ENCODE data around the gene IFT122. TPM values are rescaled to one million over a fixed set of nuclear protein-coding genes. Genes with fewer than 3 reads are reported as not detected.
A peak's percentile ranks its signal among the peaks of the same experiment; 100 is the strongest.
"Not testable (repeated sequence)": the region's sequence is repeated elsewhere in the genome, so short reads cannot be mapped to it uniquely, and the experiment has no call there.

IFT122 gene
- total and polyA plus RNA-seq, 10 donors, result 5.2 to 31.3 (median 18.1) TPM

- WGBS, 5 donors, result 20 to 28% (median 22%) methylated on average over 5 of the region's 5 CpGs
- Histone ChIP-seq H3K4me1 (peaks cover 0 to 42% (median 9%) of the 10 kb centered on the region in 6 donors), H3K9me3 (no peaks in the 10 kb centered on the region), H3K27ac (peak overlapping the region in 5 of 8 donors; percentile 20 to 71 (median 47)), H3K27me3 (replicated peaks in 1 of 7) (no peaks in the 10 kb centered on the region), H3K36me3 (peaks cover 0 to 69% (median 0%) of the 10 kb centered on the region in 6 donors), H3K4me3 (no peak overlapping the region)
- TF ChIP-seq POLR2AphosphoS5 (IDR thresholded peaks at IDR 0.05), result peak in 2 of 3 donors; percentile 56 to 72
- peak in 1 of 3 donors; percentile 18 for TF ChIP-seq POLR2A (IDR thresholded peaks at IDR 0.05)
- TF ChIP-seq CTCF (IDR thresholded peaks at IDR 0.05 in 8 of 11, conservative IDR thresholded peaks at IDR 0.05 in 3 of 11), result peak; percentile 70 to 93 (median 86)
- peak; percentile 90 for DNase-seq
- intact Hi-C loops (cut with DNase I; ENCODE audit: low total_unique reads), result loop anchor here (5.0 to 10.0 kb wide), 3 partner anchors 112 to 445 kb away; no protein-coding TSS in a partner anchor
These were observed 50.2 kb downstream of the IFT122 start for GRCh38 chr3:129490273-129490675.

GRCh38 chr3:129491077-129491476, 51.1 kb downstream of the IFT122 start:
- Histone ChIP-seq H3K27ac (peak overlapping the region in 4 of 8 donors; percentile 45 to 71 (median 58)), H3K36me3 (peaks cover 0 to 68% (median 0%) of the 10 kb centered on the region in 6 donors), H3K4me1 (peaks cover 0 to 40% (median 11%) of the 10 kb centered on the region in 6 donors)
- H3K27me3 ChIP-seq (replicated peaks in 1 of 7); DNase-seq; H3K4me3 ChIP-seq; H3K9me3 ChIP-seq: not testable (repeated sequence)
- intact Hi-C loops (cut with DNase I; ENCODE audit: low total_unique reads), result loop anchor here (5.0 to 10.0 kb wide), 3 partner anchors 111 to 444 kb away; no protein-coding TSS in a partner anchor
- WGBS, 5 donors, result 86 to 95% (median 89%) methylated on average over 3 to 4 of the region's 4 CpGs

- H3K27me3 ChIP-seq (replicated peaks in 1 of 7), result no peaks in the 10 kb centered on the region
- no peaks in the 10 kb centered on the region for H3K9me3 ChIP-seq
- DNase-seq, result peak; percentile 40
- WGBS, 5 donors, result 94 to 97% (median 96%) methylated on average over 8 to 9 of the region's 9 CpGs
- no peak overlapping the region for H3K27ac ChIP-seq
- H3K4me1 ChIP-seq, result peaks cover 0 to 33% (median 11%) of the 10 kb centered on the region in 6 donors
- peaks cover 0 to 74% (median 0%) of the 10 kb centered on the region in 6 donors for H3K36me3 ChIP-seq
- H3K4me3 ChIP-seq, result no peak overlapping the region
- intact Hi-C loops (cut with DNase I; ENCODE audit: low total_unique reads), result loop anchor here (5.0 to 10.0 kb wide), 3 partner anchors 111 to 443 kb away; no protein-coding TSS in a partner anchor
- no peak for TF ChIP-seq POLR2A (IDR thresholded peaks at IDR 0.05)
- TF ChIP-seq POLR2AphosphoS5 (IDR thresholded peaks at IDR 0.05), result no peak
- TF ChIP-seq CTCF (IDR thresholded peaks at IDR 0.05 in 8 of 11, conservative IDR thresholded peaks at IDR 0.05 in 3 of 11), result no peak
These were observed 51.8 kb downstream of the IFT122 start for GRCh38 chr3:129491794-129492193.

GRCh38 chr3:129492691-129493090, 52.7 kb downstream of the IFT122 start:
- no peak overlapping the region for H3K27ac ChIP-seq
- intact Hi-C loops (cut with DNase I; ENCODE audit: low total_unique reads), result loop anchor here (5.0 to 10.0 kb wide), 3 partner anchors 110 to 442 kb away; no protein-coding TSS in a partner anchor
- 88 to 96% (median 92%) methylated on average over 4 of the region's 4 CpGs for WGBS, 5 donors
- no peak for TF ChIP-seq POLR2A (IDR thresholded peaks at IDR 0.05)
- no peak for TF ChIP-seq CTCF (IDR thresholded peaks at IDR 0.05 in 8 of 11, conservative IDR thresholded peaks at IDR 0.05 in 3 of 11)
- TF ChIP-seq POLR2AphosphoS5 (IDR thresholded peaks at IDR 0.05), result no peak
- no peaks in the 10 kb centered on the region for H3K9me3 ChIP-seq
- no peak for DNase-seq
- no peak overlapping the region for H3K4me3 ChIP-seq
- H3K36me3 ChIP-seq, result peaks cover 0 to 78% (median 0%) of the 10 kb centered on the region in 6 donors
- H3K27me3 ChIP-seq (replicated peaks in 1 of 7), result no peaks in the 10 kb centered on the region
- peaks cover 0 to 29% (median 11%) of the 10 kb centered on the region in 6 donors for H3K4me1 ChIP-seq

All from spleen (tissue), 11 donors.